NCI-H446 treated with DMSO at 0.1 percent for 48 hours (cell line): ENCODE results near the gene MIEF2.

ENCODE experiments used
- DNase-seq: peaks from one replicate; lab custom pipeline; 2025; lab: John Stamatoyannopoulos, UW

The MIEF2 gene

DNA sequence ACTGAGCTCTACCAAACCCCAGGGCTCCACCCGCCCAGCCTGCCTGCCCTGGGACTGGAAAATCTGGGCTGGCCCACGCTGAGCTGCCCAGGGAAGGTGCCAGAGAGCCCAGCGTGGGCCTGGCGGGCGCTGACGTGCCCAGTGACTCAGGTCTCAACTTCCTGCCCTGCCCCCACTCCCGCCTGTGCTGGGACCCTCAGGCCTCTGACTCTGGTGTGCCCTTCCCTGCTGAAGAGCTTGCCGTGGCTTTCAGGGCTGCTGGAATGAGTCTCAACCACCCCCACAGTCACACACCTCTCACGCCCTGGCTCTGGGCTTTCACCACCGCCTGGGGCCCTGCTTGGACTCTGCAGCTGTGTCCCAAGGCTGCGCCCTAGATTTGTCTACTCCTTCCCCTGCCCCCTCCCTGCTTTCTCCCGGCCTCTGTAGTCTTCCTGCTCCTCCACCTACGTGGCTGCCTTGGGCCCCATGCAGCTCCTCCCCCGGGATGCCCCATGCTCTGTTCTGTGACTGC lies 24.7 kb upstream of the MIEF2 start:
- DNase-seq: no peak

DNA sequence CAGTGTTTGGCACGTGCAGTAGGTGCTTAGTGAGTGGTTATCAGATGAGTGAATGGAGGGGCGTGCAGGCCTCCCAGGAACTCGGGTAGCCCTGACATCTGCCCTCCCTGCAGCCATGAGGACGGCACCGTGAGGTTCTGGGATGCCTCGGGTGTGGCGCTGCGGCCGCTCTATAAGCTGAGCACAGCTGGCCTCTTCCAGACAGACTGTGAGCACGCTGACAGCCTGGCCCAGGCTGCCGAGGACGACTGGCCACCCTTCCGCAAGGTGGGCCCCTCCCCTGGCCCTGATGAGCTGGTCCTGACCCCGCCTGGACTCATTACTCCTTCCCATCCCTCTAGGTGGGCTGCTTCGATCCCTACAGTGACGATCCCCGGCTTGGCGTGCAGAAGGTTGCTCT lies 24.0 kb upstream of the MIEF2 start:
- no peak for DNase-seq

DNA sequence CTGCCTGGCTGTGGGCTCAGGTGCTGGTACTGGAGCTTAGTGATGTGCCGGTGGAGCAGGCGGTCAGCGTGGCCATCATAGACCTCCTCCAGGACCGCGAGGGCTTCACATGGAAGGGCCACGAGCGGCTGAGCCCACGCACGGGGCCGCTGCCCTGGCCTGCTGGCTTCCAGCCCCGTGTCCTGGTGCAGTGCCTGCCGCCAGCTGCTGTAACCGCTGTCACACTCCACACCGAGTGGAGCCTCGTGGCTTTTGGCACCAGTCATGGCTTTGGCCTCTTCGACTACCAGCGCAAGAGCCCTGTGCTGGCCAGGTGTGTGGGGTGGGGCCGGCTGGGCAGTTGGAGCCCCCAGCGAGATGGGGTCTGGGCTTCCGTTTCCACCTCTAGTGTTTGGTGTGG lies 23.0 kb upstream of the MIEF2 start:
- no peak for DNase-seq

DNA sequence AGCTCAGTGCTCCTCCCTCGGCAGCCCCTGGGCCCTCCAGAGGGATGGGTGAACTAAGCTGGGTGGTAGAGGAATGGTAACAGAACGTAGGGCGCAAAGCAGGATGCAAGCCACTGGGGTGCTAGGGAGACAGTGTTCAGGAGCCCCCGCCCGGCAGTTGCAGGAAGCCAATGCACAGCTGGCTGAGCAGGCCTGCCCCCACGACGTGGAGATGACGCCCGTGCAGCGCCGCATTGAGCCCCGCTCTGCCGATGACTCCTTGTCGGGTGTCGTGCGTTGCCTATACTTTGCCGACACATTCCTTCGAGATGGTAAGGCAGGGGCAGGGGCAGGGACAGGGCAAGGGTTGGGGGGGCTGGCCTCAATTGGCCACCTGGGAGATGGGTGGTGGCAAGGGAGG lies 22.2 kb upstream of the MIEF2 start:
- no peak for DNase-seq

DNA sequence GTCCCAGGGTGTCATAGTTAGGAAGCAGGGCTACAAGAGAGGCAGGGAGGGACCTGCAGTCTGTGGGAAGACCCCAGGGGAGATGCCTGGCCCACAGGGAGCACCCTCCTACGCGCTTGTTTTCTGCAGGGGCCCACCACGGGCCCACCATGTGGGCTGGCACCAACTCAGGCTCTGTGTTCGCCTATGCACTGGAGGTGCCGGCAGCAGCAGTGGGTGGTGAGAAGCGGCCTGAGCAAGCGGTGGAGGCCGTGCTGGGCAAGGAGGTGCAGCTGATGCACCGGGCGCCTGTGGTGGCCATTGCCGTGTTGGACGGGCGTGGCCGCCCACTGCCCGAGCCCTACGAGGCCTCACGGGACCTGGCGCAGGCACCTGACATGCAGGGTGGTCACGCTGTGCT lies 20.0 kb upstream of the MIEF2 start:
- no peak for DNase-seq

DNA sequence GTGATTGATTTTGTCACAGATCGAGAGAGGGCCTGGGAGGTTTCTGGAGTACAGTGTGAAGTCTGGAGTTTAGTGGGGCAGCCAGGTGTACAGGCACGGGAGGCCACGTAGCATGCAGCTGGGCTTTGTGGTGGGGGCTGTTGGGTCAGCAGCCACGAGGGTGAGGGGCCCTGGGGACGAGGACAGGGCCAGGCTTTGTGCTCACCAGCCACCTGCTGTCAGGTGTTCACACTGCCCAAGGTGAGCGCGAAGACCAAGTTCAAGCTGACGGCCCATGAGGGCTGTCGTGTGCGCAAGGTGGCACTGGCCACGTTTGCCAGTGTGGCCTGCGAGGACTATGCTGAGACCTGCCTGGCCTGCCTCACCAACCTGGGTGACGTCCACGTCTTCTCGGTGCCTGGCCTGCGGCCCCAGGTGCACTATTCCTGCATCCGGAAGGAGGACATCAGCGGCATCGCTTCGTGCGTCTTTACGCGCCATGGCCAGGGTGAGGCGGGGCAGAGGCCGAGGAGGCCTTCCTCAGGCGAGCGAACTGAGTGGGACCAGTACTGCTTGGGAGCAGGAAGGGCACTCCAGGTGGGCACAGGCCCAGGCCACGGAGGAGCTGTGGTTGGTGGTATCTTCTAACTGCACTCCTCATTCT lies 19.1 kb upstream of the MIEF2 start:
- no peak for DNase-seq

DNA sequence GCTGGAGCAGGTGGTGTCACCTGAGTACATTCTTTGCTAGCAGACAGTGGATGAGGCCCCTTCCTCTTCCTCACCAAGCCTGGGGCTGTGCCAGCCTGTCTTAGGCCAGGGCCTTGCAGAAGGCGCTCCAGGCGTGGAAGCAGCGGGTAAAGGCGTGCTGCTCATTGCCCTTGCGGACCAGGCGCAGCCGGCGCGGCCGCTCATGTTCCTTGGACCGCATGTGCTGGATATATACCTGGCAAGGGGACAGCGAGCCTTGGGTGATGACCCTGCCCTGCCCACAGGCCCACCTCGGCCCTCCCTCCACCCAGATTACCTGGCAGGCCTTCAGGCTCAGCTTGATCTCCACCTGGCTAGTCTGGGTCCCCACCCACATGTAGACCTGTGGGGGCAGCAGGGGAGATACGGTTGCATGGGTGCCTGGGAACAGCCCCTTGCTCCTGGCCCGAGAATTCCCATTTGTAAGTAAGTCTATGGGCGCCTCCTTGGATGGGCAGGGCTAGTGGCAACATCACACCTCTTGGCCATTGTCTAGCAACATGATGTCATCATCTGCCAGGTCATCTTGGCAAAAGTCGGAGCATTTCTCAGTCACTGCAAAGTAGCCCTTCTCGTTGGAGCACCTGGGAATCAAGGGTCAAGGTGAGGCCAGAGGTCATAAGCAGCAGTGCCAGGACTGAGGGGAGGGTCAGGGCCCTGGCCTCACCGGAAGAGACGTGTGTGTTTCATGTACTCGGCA lies 15.3 kb upstream of the MIEF2 start:
- no peak for DNase-seq

DNA sequence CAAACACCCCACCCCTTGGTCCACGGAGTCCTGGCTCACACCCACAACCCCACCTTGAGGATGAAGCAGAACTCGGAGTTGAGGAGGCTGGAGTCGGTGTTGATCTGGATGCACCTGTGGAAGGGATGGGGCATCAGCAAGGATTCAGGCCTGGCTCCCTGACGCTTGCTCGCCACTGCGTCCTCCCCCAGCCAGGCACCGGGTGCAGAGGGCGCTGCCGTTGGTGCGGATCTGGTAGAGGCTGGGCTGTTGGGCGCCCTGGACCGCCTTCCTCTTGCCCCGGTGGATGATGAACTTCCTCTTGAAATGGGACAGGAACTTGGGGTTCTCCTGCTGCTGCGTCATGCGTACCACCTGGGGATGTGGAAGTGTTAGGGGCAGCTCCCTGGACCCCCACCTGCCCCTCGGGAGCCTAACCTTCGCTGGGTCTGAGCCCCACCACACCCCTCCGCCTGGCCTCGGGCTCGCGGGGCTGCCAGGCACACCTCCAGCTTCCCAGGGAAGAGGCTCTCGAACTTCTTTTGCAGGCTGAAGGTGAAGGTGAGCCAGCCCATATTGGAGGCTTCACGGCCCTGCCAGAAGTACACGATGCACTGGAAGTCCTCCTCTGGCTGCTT lies 14.2 kb upstream of the MIEF2 start:
- no peak for DNase-seq

DNA sequence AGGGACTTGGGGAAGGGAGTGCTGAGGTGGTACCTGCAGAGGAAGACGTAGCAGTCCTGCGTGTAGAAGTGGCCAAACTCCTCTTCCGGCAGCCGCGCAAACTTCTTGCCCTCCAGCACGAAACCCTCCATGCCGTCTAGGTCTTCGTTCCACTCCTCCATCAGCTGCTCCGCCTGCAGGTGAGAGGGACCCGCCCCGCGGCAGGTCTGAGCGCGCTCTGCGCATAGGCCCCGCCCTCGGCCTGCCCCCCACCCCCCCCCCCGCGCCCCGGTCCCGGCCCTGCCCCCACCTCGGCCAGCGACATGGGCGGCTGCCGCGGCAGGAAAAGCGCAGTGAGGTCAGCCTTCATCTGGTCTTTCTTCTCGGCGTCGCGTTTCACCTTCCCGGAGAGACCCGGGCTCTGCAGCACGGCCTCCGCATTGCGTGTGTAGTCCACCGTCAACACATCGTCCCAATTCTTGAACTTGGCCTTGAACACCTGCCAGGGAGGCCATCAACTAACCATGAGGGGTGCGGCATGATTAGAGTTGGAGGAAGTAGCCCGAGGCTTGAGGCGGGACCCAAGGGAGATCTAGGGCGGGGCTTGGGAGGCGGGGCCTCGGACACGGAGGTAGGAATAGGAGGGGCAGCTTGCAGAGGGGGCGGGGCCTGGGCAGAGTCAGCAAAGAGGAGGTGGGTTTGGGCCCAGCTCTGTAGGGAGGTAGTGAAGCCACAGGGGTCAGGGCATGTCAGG lies 13.4 kb upstream of the MIEF2 start:
- DNase-seq: no peak

DNA sequence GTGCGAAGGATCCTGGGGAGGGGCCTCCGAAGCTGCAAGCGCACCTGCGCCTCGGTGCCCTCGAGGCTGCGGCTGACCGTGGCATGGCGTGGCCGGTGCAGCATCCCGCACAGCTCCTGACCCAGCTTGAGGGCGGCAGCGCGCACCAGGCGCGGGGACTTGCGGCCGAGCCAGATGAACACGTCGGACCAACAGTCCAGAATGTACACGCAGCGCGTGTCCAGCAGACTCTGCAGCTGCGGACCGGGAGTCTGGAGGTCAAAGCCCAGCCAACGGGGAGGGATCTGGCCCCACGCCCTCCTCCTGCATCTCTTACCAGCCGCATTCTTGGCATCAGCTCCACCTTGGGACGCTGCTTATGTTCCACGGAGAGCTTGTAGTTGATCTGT lies 12.9 kb upstream of the MIEF2 start:
- no peak for DNase-seq

DNA sequence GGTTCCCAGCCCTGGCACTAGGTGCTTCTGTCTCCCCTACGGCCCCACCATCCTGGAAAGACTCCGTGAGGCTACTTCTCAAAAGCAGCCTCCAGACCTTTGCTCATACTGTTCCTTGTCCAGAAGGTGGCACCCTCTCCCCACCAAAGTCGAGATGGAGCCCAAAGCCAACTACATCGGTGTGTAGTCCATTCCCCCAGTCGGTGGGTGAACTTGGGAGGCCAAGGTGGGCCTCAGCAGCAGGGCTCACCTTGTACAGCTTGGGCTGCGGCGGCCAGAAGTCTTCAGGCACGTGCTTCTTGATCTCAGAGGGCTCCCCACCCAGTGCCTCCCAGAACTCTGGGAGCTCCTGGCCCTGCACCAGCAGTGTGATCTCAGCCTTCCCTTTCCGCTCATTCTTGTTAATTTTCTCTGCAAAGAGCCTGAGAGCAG lies 12.1 kb upstream of the MIEF2 start:
- DNase-seq: peak; percentile 11

DNA sequence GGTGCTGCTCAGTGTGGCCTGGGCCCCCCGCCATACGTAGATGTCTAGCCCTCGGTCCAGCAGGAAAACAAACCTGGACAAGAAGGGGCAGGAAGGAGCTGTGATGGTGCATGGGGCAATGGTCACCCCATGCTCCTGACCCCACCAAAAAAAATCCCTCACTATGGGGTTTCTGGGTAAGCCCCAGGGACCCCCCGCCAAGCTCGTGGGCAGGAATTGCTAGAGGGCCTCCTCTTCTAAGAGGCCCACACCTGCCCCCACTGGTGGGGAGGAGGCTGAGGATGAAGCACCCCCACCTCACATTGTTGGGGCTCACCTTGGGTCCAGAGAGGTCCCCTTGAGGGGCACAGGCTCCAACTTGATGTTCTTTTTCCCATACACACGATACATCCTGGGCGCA lies 11.7 kb upstream of the MIEF2 start:
- DNase-seq: no peak

DNA sequence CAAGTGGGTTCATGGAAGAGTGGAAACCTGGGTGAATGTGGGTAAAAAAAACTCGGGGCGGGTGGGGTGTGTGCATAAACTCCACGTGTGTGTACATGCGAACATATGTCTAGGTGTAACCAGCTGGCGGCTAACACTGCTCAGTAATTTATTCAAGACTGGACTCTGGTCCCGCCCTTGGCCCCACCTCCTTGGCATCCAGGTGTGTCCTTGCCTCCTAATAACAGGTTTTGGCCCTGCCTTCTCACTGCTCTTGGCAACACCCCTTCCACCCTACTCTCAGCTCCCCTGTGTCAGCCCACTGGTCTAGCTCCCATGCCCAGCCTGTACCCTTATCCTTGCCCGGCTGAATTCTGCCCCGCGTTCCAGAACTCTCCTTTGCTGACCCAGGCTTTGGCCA lies 10.2 kb upstream of the MIEF2 start:
- DNase-seq: no peak

DNA sequence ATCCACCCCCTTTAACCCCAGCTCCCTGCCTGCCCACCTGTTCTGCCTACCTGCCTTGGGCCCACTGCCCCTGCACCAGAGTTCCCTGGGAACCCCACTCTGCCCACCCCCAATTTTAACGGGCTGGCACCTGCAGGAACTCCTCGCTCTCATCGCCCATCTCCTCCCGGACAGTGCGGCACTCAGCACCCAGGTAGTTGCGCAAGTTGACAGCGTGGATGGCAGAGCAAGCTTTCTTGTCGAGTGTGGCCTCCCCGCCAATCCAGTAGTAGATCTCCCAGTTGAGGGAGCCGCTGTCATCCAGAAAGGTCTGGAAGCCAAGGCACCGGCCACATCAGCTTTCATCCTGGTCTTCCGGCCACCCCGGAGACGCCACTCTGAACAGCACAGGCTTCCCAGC lies 9.8 kb upstream of the MIEF2 start:
- DNase-seq: no peak

DNA sequence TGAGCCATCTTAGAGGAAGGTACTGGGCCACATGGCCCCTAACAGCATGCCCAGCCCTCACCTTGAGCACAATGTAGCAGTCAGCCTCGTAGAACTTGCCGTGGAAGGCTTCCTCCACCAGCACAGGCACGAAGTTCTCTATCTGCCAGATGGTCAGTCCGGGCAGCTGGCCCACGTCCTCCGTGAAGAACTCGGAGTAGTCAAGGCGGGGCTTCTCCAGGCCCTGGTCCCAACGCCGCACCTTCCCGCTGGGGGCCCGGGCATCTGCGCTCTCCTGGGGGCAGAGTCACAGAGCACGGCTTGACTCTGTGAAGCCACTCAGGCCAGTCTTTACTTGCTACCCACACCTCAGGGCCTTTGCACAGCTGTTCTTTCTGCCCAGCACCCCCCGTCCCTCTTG lies 9.3 kb upstream of the MIEF2 start:
- no peak for DNase-seq

DNA sequence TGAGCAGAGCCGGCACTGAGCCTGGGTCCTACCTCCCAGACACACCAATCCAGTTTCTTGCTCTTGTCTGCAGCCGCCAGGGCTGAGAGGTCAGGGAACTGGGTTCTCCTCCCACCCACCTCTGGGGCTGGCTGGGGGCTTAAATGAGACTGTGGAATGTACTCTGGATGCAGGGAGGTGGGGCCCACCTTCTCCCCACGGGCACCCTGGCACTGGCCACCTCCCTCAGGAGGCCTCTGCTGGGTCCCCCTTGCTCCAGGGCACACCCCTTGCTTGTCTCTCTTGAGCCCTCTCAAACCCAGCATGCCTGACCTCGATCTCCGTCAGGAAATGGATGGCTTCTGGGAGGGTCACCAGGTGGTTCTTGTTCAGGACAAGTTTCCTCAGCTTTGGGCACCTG lies 8.3 kb upstream of the MIEF2 start:
- no peak for DNase-seq

DNA sequence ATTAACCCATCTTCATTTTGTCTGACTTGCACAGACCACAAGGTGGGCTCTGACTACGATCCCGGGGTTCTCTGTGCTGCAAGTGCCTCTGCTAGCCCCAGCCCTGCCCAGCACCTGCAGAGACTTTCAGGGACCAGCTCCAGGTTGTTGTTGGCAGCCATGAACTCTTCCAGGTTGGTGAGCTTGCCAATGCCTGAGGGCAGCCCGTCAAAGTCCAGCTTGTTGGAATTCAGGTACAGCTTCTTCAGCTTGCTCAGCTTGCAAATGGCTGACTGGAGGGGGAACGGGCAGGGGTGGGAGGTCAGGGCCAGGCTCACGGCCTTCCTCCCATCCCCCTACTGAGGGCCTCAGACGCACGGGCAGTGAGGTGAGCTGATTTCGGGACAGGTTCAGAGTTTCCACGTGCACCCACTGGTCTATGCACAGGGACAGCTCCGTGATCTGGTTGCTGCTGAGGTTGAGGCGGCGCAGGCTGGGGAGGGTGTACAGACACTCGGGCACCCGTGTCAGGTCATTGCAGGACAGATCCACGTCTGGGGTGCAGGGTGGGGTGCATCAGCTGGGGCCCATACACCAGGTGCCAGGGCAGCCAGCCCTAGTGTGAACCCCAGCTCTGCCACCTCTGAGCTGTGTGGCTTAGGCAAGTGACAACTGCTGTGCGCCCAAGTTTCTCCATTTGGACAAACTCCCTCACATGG lies 7.1 kb upstream of the MIEF2 start:
- DNase-seq: no peak

DNA sequence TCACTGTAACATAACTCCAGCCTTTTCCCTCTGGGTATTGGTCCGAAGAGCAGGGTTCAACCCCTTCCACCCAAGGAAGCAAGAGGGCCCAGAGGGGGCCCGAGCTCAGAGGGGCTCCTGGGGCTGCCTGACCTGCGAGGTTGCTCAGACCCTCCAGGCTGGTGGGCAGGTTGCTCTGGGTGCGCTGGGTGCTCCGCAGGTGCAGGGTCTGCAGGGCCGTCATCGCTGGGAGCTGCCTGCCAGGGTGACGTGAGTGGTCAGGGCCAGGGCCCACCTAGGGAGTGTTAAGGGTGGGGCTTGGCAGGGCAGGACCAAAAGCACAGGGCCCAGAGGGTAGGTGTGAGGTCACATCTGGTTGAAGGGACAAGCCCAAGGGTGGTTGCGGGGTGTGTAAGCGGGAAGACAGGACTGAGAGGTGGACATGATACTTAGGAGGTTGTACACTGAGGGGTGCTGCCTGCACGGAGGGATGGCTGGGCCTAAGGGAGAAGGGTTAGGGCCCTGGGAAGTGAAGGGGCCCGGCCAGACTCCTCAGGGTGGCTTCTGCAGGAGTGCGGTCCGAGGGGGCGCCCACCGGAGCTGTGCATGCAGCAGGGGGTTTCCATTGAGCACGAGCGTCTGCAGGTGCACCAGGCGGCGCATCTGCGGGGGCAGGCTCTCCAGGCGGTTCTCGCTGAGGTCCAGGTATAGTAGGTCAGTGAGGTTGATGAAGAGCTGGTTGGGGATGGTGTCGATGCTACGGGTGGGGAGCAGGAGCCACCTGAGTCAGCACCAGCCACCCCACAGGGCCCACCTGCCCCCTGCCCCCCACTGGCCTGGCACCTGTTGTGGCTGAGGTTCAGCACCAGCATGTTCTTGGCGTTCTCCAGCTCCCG lies 6.3 kb upstream of the MIEF2 start:
- no peak for DNase-seq

DNA sequence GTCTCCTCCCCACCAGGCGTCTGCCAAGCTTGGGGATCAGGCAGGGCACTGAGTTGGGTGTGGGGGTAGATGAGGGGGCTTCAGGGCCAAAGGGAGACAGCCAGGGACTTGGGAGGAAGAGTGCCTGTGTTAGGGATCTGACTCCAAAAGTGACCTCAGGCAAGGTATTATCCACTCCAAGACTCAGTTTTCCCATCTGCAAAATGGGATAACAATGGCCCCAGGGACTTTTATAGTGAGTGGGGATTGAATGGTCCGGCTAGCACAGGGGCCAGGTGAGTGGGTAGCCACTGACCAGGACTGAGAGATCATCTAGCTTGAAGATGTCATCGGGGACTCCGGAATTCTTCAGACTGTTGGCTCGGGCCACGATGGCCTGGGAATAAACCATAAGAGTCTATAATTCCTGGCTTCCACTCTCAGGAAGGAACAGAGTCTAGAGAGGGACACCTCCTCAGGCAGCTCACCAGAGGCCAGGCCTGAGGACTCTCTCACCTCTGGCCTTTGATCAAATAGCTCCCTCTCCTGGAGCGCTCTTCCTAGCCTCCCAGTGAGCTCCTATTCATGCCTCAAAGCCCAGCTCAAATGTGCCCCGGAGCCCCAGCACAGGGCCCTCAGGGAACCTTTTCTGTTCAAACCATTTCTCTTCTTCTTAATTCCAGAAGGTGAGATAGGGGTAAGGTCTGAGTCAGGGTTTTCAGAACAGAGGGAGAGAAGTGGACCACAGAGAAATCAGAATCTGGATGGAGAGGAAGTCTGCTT lies 5.4 kb upstream of the MIEF2 start:
- DNase-seq: no peak

DNA sequence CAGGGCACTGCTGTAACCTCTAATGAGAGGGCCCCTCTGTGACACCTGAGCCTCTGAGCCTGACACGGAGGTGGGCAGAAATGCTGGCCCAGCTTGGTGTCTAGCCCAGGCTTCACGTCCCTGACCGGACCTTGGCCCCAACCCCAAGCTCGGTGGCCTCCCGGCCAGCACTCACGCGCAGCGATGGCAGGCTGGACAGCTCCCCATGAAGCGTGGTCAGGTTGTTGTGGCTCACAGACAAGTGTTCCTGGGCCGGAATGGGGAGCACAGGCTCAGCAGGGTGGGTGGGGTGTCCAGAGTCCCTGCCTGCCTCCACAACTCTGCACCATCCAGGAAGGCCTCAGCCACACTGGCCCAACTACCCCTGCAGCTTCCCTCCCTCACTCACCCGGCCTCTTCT lies 4.1 kb upstream of the MIEF2 start:
- no peak for DNase-seq
